OCI-LY1 (cell line): Measurements from ENCODE around the gene MACF1.

Source experiments
- CTCF ChIP-seq: fragments of 200-600 bp; sonication (generic), shearing (Covaris generic); IDR thresholded peaks from 2 replicates; pipeline ENCODE4 v1.5.1; 2017; ENCODE audit warnings: mild to moderate bottlenecking, antibody characterized with exemption, low read length, moderate library complexity, mixed read lengths
- EZH2 ChIP-seq: fragments of 200-600 bp; sonication (generic), shearing (Covaris generic); IDR thresholded peaks from 2 replicates; pipeline ENCODE4 v1.8.0; 2017; ENCODE audit warnings: borderline replicate concordance, mixed run types, mild to moderate bottlenecking, antibody characterized with exemption, low read length, moderate library complexity, mixed read lengths

GRCh38 chr1:39262802-39263201 lies 58.3 kb downstream of the MACF1 start:
- TF ChIP-seq CTCF (no peak), EZH2 (no peak)
